Hippocampal formation (tissue), 2 donors: Measurements from ENCODE around the gene STRBP.
"Not testable (repeated sequence)": the region's sequence is repeated elsewhere in the genome, so short reads cannot be mapped to it uniquely, and the experiment has no call there.

Source experiments
- DNase-seq, 2 donors: peaks; one replicate each; lab custom pipeline; 2025; lab: John Stamatoyannopoulos, UW

Gene STRBP

GRCh38 chr9:123249162-123249561, 19.2 kb downstream of the STRBP start:
- not testable (repeated sequence) for DNase-seq

GRCh38 chr9:123248630-123249029, 19.8 kb downstream of the STRBP start:
- DNase-seq: no peak

GRCh38 chr9:123246534-123246933, 21.9 kb downstream of the STRBP start:
- DNase-seq: no peak

- no peak for DNase-seq
Measured at GRCh38 chr9:123239726-123240125, 28.7 kb downstream of the STRBP start.

GRCh38 chr9:123238365-123238764, 30.0 kb downstream of the STRBP start:
- DNase-seq: no peak

GRCh38 chr9:123237220-123237619, 31.2 kb downstream of the STRBP start:
- no peak for DNase-seq

- DNase-seq: no peak
Measured at GRCh38 chr9:123235448-123235847, 32.9 kb downstream of the STRBP start.

- DNase-seq: no peak
Measured at GRCh38 chr9:123234853-123235252, 33.5 kb downstream of the STRBP start.

GRCh38 chr9:123232332-123232731, 36.1 kb downstream of the STRBP start:
- DNase-seq: no peak

- no peak for DNase-seq
Measured at GRCh38 chr9:123231421-123231820, 37.0 kb downstream of the STRBP start.

GRCh38 chr9:123228967-123229366, 39.4 kb downstream of the STRBP start:
- DNase-seq: no peak

- DNase-seq: no peak
Measured at GRCh38 chr9:123225995-123226394, 42.4 kb downstream of the STRBP start.

GRCh38 chr9:123225374-123225813, 43.0 kb downstream of the STRBP start:
- DNase-seq: peak in 1 of 2 donors; percentile 44

- DNase-seq: no peak
Measured at GRCh38 chr9:123220127-123220526, 48.3 kb downstream of the STRBP start.

- no peak for DNase-seq
Measured at GRCh38 chr9:123218831-123219230, 49.6 kb downstream of the STRBP start.

GRCh38 chr9:123217128-123217654, 51.2 kb downstream of the STRBP start:
- DNase-seq: no peak

- DNase-seq: no peak
Measured at GRCh38 chr9:123216251-123216797, 52.1 kb downstream of the STRBP start.

GRCh38 chr9:123211081-123211480, 57.3 kb downstream of the STRBP start:
- no peak for DNase-seq

GRCh38 chr9:123208626-123209174, 59.7 kb downstream of the STRBP start:
- DNase-seq: no peak

GRCh38 chr9:123206065-123206464, 62.3 kb downstream of the STRBP start:
- DNase-seq: no peak

GRCh38 chr9:123201083-123201482, 67.3 kb downstream of the STRBP start:
- DNase-seq: no peak

- DNase-seq: not testable (repeated sequence)
Measured at GRCh38 chr9:123200469-123200868, 67.9 kb downstream of the STRBP start.

- DNase-seq: no peak
Measured at GRCh38 chr9:123196124-123196523, 72.3 kb downstream of the STRBP start.

- no peak for DNase-seq
Measured at GRCh38 chr9:123194023-123194422, 74.4 kb downstream of the STRBP start.
